ENCODE data around the gene ITGA2. TPM values are rescaled to one million over a fixed set of nuclear protein-coding genes. Genes with fewer than 3 reads are reported as not detected.

The ITGA2 gene
- total RNA-seq, 2 donors from 2014 or later = 1.5 to 2.3 TPM

DNA sequence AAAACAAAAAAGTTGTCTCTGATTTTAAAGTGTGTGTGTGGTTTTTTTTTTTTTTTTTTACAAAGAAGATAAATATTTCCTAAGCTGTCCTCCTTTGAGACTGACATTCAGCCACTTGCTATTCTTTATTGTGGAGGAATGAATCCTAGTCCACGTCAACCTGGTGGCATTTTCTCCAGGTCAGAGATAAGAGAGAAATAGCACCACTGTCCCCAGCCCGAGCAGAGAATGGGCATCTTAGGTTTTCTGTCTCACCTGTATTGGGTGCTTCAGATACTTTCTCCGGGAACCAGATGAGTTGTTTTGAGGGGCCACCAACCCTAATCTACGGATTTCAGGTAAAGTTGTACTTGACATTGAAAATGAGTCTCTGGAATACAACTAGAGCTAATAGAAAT, 1.4 kb downstream of the ITGA2 start:
- Histone ChIP-seq H3K36me3 (no peaks in the 10 kb centered on the region), H3K4me1 (peaks cover 2 to 10% of the 10 kb centered on the region in 2 donors), H3K9me3 (no peaks in the 10 kb centered on the region), H3K27ac (no peak overlapping the region), H3K4me3 (no peak overlapping the region), H3K27me3 (no peaks in the 10 kb centered on the region)
- TF ChIP-seq, protein P1, sequence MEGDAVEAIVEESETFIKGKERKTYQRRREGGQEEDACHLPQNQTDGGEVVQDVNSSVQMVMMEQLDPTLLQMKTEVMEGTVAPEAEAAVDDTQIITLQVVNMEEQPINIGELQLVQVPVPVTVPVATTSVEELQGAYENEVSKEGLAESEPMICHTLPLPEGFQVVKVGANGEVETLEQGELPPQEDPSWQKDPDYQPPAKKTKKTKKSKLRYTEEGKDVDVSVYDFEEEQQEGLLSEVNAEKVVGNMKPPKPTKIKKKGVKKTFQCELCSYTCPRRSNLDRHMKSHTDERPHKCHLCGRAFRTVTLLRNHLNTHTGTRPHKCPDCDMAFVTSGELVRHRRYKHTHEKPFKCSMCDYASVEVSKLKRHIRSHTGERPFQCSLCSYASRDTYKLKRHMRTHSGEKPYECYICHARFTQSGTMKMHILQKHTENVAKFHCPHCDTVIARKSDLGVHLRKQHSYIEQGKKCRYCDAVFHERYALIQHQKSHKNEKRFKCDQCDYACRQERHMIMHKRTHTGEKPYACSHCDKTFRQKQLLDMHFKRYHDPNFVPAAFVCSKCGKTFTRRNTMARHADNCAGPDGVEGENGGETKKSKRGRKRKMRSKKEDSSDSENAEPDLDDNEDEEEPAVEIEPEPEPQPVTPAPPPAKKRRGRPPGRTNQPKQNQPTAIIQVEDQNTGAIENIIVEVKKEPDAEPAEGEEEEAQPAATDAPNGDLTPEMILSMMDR (IDR thresholded peaks at IDR 0.05) = no peak
- no peak for DNase-seq (ENCODE audit: low spot score)

DNA sequence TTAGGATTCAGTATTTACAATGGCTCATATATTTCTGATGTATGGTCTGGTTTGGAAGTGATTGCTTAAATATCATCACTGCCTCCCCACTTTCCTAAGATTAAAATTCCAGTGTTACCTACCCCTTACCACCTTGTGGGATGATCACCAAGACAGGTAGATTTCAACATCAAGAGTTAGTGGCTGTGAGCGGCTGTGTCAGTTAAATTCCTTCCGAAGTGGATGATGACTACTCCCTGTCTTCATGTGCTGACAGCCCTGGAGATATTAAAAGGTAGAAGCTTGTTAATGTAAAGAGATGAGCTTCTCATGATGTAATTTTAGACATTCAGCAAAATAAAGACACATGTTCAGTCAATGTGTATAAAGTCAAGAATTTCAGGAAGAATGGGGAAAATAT, 4.2 kb downstream of the ITGA2 start:
- H3K9me3 ChIP-seq = no peaks in the 10 kb centered on the region
- no peak for DNase-seq (ENCODE audit: low spot score)
- H3K27ac ChIP-seq = no peak overlapping the region
- TF ChIP-seq, protein P1 (IDR thresholded peaks at IDR 0.05) = no peak
- peaks cover 2 to 10% of the 10 kb centered on the region in 2 donors for H3K4me1 ChIP-seq
- H3K36me3 ChIP-seq = no peaks in the 10 kb centered on the region
- no peak overlapping the region for H3K4me3 ChIP-seq
- H3K27me3 ChIP-seq = no peaks in the 10 kb centered on the region

DNA sequence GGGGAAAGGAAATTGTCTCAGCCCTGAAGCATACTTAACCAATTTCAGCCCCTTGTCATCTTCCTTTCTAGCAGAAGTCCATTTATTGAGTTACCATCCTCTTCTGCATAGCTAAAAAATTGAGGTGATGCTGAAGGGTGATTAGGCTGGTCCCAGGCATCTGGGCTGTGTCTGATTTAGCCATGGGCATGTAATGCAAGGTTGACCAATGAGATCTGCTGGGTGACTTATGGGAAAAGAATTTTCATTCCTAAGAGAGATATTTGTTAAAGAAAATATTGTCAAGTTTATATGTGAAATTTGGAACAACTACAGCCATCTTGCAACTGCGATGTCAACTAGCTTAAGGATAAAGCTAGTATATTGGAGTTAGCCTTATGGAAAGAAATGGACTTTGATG, 5.1 kb downstream of the ITGA2 start:
- DNase-seq (ENCODE audit: low spot score) = no peak
- peaks cover 0 to 6% of the 10 kb centered on the region in 2 donors for H3K4me1 ChIP-seq
- no peaks in the 10 kb centered on the region for H3K27me3 ChIP-seq
- TF ChIP-seq, protein P1 (IDR thresholded peaks at IDR 0.05) = no peak
- H3K4me3 ChIP-seq = no peak overlapping the region
- no peaks in the 10 kb centered on the region for H3K36me3 ChIP-seq
- no peak overlapping the region for H3K27ac ChIP-seq
- H3K9me3 ChIP-seq = no peaks in the 10 kb centered on the region

DNA sequence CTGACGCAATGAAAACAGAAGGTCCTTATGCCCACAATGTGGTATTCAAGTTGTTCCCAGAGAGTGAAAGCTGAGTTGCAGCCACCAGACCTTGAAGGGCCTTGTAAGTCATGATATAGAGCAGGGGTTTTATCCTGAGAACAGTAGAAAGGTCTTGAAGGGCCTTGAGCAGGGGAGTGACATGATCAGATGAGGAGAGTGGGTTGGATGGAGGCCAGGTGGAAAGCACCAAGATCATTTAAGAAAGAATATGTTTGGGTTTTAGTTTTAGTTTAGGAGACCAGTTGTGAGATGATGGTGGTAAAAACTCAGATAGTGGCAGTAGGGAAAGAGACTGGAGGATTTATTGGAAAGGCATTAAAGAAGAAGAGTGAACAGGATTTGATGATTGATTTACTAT, 5.9 kb downstream of the ITGA2 start:
- H3K36me3 ChIP-seq = no peaks in the 10 kb centered on the region
- TF ChIP-seq, protein P1 (IDR thresholded peaks at IDR 0.05) = no peak

DNA sequence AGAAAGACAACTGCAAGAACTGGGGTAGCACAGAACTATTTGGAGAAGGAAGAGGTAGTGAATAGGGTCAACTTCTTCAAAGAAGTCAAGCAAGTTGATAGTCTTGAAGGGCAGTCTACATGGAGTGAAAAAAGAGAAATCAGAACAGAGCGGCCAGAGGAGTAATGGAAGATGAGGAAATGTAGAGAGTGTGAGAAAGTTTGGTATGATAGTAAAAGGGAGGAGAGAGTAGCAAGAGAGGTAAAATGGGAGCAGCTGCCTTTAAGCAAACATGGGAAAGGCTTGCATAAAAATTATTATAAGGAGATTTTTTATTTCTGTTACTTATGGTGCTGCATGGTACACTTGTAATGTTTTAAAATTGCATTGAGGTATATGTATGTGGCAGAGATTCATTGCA, 6.8 kb downstream of the ITGA2 start:
- Histone ChIP-seq H3K4me3 (no peak overlapping the region), H3K27me3 (no peaks in the 10 kb centered on the region), H3K9me3 (no peaks in the 10 kb centered on the region), H3K27ac (no peak overlapping the region), H3K36me3 (no peaks in the 10 kb centered on the region), H3K4me1 (no peaks in the 10 kb centered on the region)
- TF ChIP-seq, protein P1 (IDR thresholded peaks at IDR 0.05) = no peak
- no peak for DNase-seq (ENCODE audit: low spot score)

More for the DNA sequence above, 5.9 kb downstream of the ITGA2 start:
- Histone ChIP-seq H3K4me3 (no peak overlapping the region), H3K4me1 (peaks cover 0 to 2% of the 10 kb centered on the region in 2 donors), H3K27ac (no peak overlapping the region), H3K9me3 (no peaks in the 10 kb centered on the region), H3K27me3 (no peaks in the 10 kb centered on the region)
- no peak for DNase-seq (ENCODE audit: low spot score)

DNA sequence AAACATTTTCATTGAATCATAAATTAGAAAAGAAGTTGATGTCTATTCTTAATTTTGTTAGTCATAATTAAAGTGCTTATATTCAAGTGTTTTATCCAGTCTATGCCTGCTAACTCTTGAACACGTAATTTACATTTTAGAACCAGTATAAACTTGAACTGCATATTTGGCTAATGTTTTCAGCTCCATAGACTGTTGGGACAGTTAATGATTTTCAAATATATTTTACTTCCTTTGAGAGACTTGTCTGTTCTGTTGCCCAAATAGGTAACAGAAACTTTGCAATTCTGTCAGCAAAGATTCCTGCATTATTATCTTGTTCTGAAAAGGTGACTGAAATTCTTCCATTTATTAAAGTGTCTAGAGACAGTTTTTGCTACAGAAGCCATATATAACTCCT, 7.8 kb downstream of the ITGA2 start:
- no peaks in the 10 kb centered on the region for H3K36me3 ChIP-seq
- H3K27ac ChIP-seq = no peak overlapping the region
- no peaks in the 10 kb centered on the region for H3K4me1 ChIP-seq
- DNase-seq (ENCODE audit: low spot score) = no peak
- TF ChIP-seq, protein P1 (IDR thresholded peaks at IDR 0.05) = no peak
- H3K9me3 ChIP-seq = no peaks in the 10 kb centered on the region
- no peak overlapping the region for H3K4me3 ChIP-seq
- H3K27me3 ChIP-seq = no peaks in the 10 kb centered on the region
